Parathyroid adenoma (tissue), 2 donors: ENCODE data around the gene CARM1.

ENCODE experiments used
- H2AFZ ChIP-seq: fragments of 300-600 bp; sonication (generic); one replicate; pipeline ENCODE4 v1.7.0; 2017; ENCODE audit warnings: antibody characterized with exemption, mild to moderate bottlenecking
- H3K27ac ChIP-seq: fragments of 300-600 bp; sonication (generic); one replicate; pipeline ENCODE4 v1.7.0; 2017
- H3K27me3 ChIP-seq: fragments of 300-600 bp; sonication (generic); one replicate; pipeline ENCODE4 v1.7.0; 2017; ENCODE audit warnings: low read length; ENCODE audit not compliant: control insufficient read depth, insufficient read depth
- H3K36me3 ChIP-seq: fragments of 300-600 bp; sonication (generic); one replicate; pipeline ENCODE4 v1.7.0; 2017; ENCODE audit warnings: low read length; ENCODE audit not compliant: control insufficient read depth, insufficient read depth
- H3K4me1 ChIP-seq: fragments of 300-600 bp; sonication (generic); one replicate; pipeline ENCODE4 v1.7.0; 2017; ENCODE audit warnings: control low read depth
- H3K4me2 ChIP-seq: fragments of 300-600 bp; sonication (generic); one replicate; pipeline ENCODE4 v1.7.0; 2017; ENCODE audit warnings: low read length
- H3K4me3 ChIP-seq: fragments of 300-600 bp; sonication (generic); one replicate; pipeline ENCODE4 v1.7.0; 2017; ENCODE audit warnings: low read depth, low read length
- H3K79me2 ChIP-seq: fragments of 300-600 bp; sonication (generic); one replicate; pipeline ENCODE4 v1.7.0; 2017; ENCODE audit warnings: control low read depth
- H3K9ac ChIP-seq: fragments of 300-600 bp; sonication (generic); one replicate; pipeline ENCODE4 v1.7.0; 2017; ENCODE audit warnings: mild to moderate bottlenecking
- H3K9me3 ChIP-seq: fragments of 300-600 bp; sonication (generic); one replicate; pipeline ENCODE4 v1.7.0; 2017; ENCODE audit warnings: low read length; ENCODE audit not compliant: control insufficient read depth
- TF ChIP-seq, protein P1 (sequence below): fragments of 300-600 bp; sonication (generic); IDR thresholded peaks from one replicate; pipeline ENCODE4 v1.7.0; 2017; ENCODE audit warnings: antibody characterized with exemption, mild to moderate bottlenecking
- donor health status: primary hyperparathyroidism.

The CARM1 gene

DNA sequence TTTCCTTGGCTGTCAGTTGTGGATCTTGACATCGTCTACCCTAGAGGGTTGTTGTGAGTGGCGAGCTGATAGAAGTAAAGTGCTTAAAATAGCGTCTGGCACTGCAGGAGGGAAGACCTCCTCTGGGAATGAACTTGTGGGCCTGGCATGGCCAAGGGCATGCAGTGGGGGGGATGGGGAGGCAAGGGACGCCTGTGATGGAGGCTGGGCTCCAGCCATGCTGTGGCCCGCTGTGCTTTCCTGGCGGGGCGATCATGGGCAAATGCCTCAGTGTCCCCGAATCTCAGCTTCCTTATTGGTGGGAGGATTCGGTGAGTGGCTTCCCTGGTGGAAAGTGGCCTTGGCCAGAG lies 10.7 kb downstream of the CARM1 start:
- no peak overlapping the region for H3K9ac ChIP-seq
- H3K4me3 ChIP-seq = no peak overlapping the region

GRCh38 chr19:10884274-10884673 lies 12.9 kb downstream of the CARM1 start:
- peaks cover 70% of the 10 kb centered on the region for H3K79me2 ChIP-seq
- TF ChIP-seq, protein P1, sequence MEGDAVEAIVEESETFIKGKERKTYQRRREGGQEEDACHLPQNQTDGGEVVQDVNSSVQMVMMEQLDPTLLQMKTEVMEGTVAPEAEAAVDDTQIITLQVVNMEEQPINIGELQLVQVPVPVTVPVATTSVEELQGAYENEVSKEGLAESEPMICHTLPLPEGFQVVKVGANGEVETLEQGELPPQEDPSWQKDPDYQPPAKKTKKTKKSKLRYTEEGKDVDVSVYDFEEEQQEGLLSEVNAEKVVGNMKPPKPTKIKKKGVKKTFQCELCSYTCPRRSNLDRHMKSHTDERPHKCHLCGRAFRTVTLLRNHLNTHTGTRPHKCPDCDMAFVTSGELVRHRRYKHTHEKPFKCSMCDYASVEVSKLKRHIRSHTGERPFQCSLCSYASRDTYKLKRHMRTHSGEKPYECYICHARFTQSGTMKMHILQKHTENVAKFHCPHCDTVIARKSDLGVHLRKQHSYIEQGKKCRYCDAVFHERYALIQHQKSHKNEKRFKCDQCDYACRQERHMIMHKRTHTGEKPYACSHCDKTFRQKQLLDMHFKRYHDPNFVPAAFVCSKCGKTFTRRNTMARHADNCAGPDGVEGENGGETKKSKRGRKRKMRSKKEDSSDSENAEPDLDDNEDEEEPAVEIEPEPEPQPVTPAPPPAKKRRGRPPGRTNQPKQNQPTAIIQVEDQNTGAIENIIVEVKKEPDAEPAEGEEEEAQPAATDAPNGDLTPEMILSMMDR = no peak
- H3K9me3 ChIP-seq = no peaks in the 10 kb centered on the region
- no peak overlapping the region for H3K27ac ChIP-seq
- H3K4me3 ChIP-seq = no peak overlapping the region
- no peak overlapping the region for H3K4me2 ChIP-seq
- no peak overlapping the region for H2AFZ ChIP-seq
- H3K27me3 ChIP-seq = no peaks in the 10 kb centered on the region
- no peaks in the 10 kb centered on the region for H3K36me3 ChIP-seq
- no peak overlapping the region for H3K9ac ChIP-seq
- H3K4me1 ChIP-seq = peaks cover 2% of the 10 kb centered on the region

More for the DNA sequence above, 10.7 kb downstream of the CARM1 start:
- H3K79me2 ChIP-seq = peaks cover 81% of the 10 kb centered on the region
- peaks cover 2% of the 10 kb centered on the region for H3K4me1 ChIP-seq
- H3K36me3 ChIP-seq = no peaks in the 10 kb centered on the region
- no peaks in the 10 kb centered on the region for H3K9me3 ChIP-seq
- TF ChIP-seq, protein P1 = no peak
- H3K27ac ChIP-seq = no peak overlapping the region
- no peak overlapping the region for H3K4me2 ChIP-seq
- H2AFZ ChIP-seq = no peak overlapping the region
- H3K27me3 ChIP-seq = no peaks in the 10 kb centered on the region

- peaks cover 2% of the 10 kb centered on the region for H3K4me1 ChIP-seq
- H3K9ac ChIP-seq = no peak overlapping the region
- H3K79me2 ChIP-seq = peaks cover 61% of the 10 kb centered on the region
- H3K9me3 ChIP-seq = no peaks in the 10 kb centered on the region
- H3K4me2 ChIP-seq = no peak overlapping the region
- H2AFZ ChIP-seq = no peak overlapping the region
- H3K36me3 ChIP-seq = no peaks in the 10 kb centered on the region
- no peak overlapping the region for H3K27ac ChIP-seq
- no peaks in the 10 kb centered on the region for H3K27me3 ChIP-seq
- no peak overlapping the region for H3K4me3 ChIP-seq
- TF ChIP-seq, protein P1 = no peak
Measured at GRCh38 chr19:10885201-10886169, 14.1 kb downstream of the CARM1 start.

GRCh38 chr19:10887616-10888367 lies 16.4 kb downstream of the CARM1 start:
- Histone ChIP-seq H3K4me3 (no peak overlapping the region), H3K4me2 (no peak overlapping the region), H3K9me3 (no peaks in the 10 kb centered on the region), H3K27ac (no peak overlapping the region), H3K4me1 (no peaks in the 10 kb centered on the region), H3K9ac (no peak overlapping the region), H3K27me3 (no peaks in the 10 kb centered on the region), H3K36me3 (no peaks in the 10 kb centered on the region), H3K79me2 (peaks cover 56% of the 10 kb centered on the region), H2AFZ (no peak overlapping the region)
- TF ChIP-seq, protein P1 = no peak
